Measurements from ENCODE around the gene MTCH1.

GRCh38 chr6:37008484-37009465 is 22.8 kb upstream of the MTCH1 start:
- TF ChIP-seq MAZ (IDR thresholded peaks at IDR 0.05; ENCODE audit: borderline replicate concordance, low read depth, low read length), result no peak
- no peak for TF ChIP-seq CTCF (IDR thresholded peaks at IDR 0.05)
- TF ChIP-seq POLR2A (IDR thresholded peaks at IDR 0.05; ENCODE audit: low read length), result no peak
- no peak for TF ChIP-seq REST (IDR thresholded peaks at IDR 0.05)
- TF ChIP-seq HDAC2 (IDR thresholded peaks at IDR 0.05), result no peak
- no peak for TF ChIP-seq MYC (IDR thresholded peaks at IDR 0.05; ENCODE audit: borderline replicate concordance, low read length)
- no peak for TF ChIP-seq EP300 (IDR thresholded peaks at IDR 0.05)
- no peak for TF ChIP-seq JUNB (IDR thresholded peaks at IDR 0.05)
- no peak for TF ChIP-seq RAD21 (conservative IDR thresholded peaks at IDR 0.05 in 1 of 2, IDR thresholded peaks at IDR 0.05 in 1 of 2)

All from A549 (cell line).